Measurements from ENCODE around the gene ADGRA3. TPM values are rescaled to one million over a fixed set of nuclear protein-coding genes. Genes with fewer than 3 reads are reported as not detected.

The ADGRA3 gene
- total RNA-seq, 1 experiment from 2014 or later, result 35.0 TPM

DNA sequence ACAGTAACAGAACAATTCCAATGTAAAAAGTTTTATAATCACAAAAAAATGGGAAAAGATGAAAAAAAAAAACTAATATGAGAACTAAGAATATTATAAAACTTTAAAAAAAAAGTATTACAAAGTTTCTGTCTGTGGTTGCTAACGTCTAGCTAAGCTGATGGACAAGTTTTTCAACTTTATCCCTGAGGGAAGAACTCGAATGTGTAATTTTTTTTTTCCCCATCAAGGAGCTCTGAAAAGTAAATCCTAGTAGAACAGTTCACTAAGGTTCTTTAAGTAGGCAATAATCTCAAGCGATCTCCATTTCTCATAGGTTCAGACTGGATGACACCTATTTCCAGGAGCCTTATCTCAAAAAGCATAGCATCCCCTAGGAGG, 14.2 kb downstream of the ADGRA3 start:
- TF ChIP-seq, protein P1, sequence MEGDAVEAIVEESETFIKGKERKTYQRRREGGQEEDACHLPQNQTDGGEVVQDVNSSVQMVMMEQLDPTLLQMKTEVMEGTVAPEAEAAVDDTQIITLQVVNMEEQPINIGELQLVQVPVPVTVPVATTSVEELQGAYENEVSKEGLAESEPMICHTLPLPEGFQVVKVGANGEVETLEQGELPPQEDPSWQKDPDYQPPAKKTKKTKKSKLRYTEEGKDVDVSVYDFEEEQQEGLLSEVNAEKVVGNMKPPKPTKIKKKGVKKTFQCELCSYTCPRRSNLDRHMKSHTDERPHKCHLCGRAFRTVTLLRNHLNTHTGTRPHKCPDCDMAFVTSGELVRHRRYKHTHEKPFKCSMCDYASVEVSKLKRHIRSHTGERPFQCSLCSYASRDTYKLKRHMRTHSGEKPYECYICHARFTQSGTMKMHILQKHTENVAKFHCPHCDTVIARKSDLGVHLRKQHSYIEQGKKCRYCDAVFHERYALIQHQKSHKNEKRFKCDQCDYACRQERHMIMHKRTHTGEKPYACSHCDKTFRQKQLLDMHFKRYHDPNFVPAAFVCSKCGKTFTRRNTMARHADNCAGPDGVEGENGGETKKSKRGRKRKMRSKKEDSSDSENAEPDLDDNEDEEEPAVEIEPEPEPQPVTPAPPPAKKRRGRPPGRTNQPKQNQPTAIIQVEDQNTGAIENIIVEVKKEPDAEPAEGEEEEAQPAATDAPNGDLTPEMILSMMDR (IDR thresholded peaks at IDR 0.05; ENCODE audit: insufficient read depth in 1 of 2, low read depth in 1 of 2, low read length in 1 of 2, severe bottlenecking in 1 of 2, unreplicated experiment in 1 of 2), result no peak
- Mint-ChIP-seq H3K27me3 (ENCODE audit: insufficient read depth, unreplicated experiment) (no peaks in the 10 kb centered on the region), H3K9me3 (ENCODE audit: unreplicated experiment) (peaks cover 9% of the 10 kb centered on the region), H3K4me3 (ENCODE audit: unreplicated experiment) (no peak overlapping the region), H3K4me1 (ENCODE audit: low read depth, unreplicated experiment) (peaks cover 8% of the 10 kb centered on the region), H3K36me3 (ENCODE audit: insufficient read depth, unreplicated experiment) (no peaks in the 10 kb centered on the region), H3K27ac (ENCODE audit: unreplicated experiment) (no peak overlapping the region)
- Histone ChIP-seq H3K27me3 (replicated peaks; ENCODE audit: control insufficient read depth, insufficient read depth, low read length) (no peaks in the 10 kb centered on the region), H3K36me3 (ENCODE audit: control insufficient read depth, insufficient read depth, low read length) (no peaks in the 10 kb centered on the region), H3K4me1 (peaks cover 30% of the 10 kb centered on the region), H3K9me3 (no peaks in the 10 kb centered on the region), H3K4me3 (ENCODE audit: low read depth, low read length) (no peak overlapping the region)
- ChIA-PET POLR2A (no interaction called here), CTCF (no interaction called here)
- BruUV-seq (replicated peaks), result no TSS peak
- intact Hi-C loops (cut with micrococcal nuclease; ENCODE audit: unreplicated experiment), result no loop called here
- DNase-seq, result no peak

DNA sequence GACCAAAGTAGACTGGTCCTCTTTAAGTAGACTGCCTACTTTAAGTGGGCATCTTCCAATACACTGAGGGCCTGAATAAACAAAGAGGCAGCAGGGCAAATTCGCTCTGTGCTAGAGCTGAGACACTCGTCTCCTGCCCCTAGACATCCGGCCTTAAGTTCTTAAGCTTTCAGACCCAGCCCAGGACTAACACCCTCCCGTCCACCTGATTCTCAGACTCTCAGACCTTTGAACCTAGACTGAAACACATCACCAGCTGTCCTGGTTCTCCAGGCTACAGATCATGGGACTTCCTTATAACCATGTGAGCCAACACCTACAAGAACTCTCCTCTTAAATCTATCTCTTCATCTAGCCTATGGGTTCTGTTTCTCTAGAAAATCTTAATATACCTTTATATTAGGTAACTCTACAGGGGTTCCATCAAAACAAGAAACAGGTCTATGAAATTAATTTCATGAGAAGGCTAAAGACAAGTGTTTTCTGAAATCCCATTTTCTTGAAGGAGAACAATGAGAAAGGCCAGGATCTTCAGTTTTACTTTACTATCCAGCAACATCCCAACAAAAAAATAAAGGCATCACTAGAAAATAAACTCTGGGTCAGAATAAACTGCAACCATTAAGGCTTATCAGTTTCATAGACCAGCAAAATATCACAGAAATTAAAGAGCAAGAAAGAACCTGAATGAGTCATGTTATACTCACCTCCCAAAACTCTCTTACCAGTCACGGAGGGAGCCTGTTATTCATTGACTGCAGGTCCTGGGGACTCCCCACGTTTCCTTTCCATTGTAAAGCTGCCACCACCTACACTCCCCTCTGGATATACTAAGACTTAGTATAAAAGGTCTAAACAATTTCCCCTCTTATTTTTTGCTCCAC, 14.8 kb downstream of the ADGRA3 start:
- CTCF ChIA-PET, result no interaction called here
- no TSS peak for BruUV-seq (replicated peaks)

DNA sequence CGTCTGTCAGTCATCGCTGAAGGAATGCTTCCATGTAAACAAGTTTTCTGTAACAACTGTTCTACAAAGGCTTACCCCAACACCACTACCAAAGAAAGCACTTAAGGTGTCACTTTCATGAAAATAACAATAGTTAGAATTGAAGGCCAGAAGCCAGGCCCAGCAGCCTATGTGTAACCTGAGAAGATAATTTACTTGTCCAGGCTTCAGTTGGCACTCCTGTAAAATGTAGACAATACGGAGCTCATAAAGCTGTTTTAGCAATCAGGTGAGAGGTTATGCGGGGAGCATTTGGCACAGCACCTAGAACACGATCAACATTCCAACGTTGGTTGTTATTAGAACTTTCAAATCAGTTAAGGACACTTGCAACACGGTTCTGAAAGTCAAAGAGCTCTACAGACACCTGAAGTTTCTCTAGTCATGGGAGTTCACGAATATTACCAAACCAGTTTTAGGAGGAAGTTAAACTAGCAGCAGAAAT, 15.7 kb downstream of the ADGRA3 start:
- TF ChIP-seq, protein P1 (IDR thresholded peaks at IDR 0.05; ENCODE audit: insufficient read depth in 1 of 2, low read depth in 1 of 2, low read length in 1 of 2, severe bottlenecking in 1 of 2, unreplicated experiment in 1 of 2), result no peak
- Mint-ChIP-seq H3K4me3 (ENCODE audit: unreplicated experiment) (no peak overlapping the region), H3K9me3 (ENCODE audit: unreplicated experiment) (peaks cover under 1% of the 10 kb centered on the region), H3K27ac (ENCODE audit: unreplicated experiment) (no peak overlapping the region), H3K36me3 (ENCODE audit: insufficient read depth, unreplicated experiment) (no peaks in the 10 kb centered on the region), H3K4me1 (ENCODE audit: low read depth, unreplicated experiment) (no peaks in the 10 kb centered on the region), H3K27me3 (ENCODE audit: insufficient read depth, unreplicated experiment) (no peaks in the 10 kb centered on the region)
- H3K27me3 ChIP-seq (replicated peaks; ENCODE audit: control insufficient read depth, insufficient read depth, low read length), result no peaks in the 10 kb centered on the region
- peaks cover 30% of the 10 kb centered on the region for H3K4me1 ChIP-seq
- no peaks in the 10 kb centered on the region for H3K9me3 ChIP-seq
- no TSS peak for BruUV-seq (replicated peaks)
- no peak overlapping the region for H3K4me3 ChIP-seq (ENCODE audit: low read depth, low read length)
- no peak for DNase-seq
- intact Hi-C loops (cut with micrococcal nuclease; ENCODE audit: unreplicated experiment), result no loop called here
- no peaks in the 10 kb centered on the region for H3K36me3 ChIP-seq (ENCODE audit: control insufficient read depth, insufficient read depth, low read length)
- POLR2A ChIA-PET, result no interaction called here
- CTCF ChIA-PET, result no interaction called here

More for the DNA sequence above, 14.8 kb downstream of the ADGRA3 start:
- TF ChIP-seq, protein P1 (IDR thresholded peaks at IDR 0.05; ENCODE audit: insufficient read depth in 1 of 2, low read depth in 1 of 2, low read length in 1 of 2, severe bottlenecking in 1 of 2, unreplicated experiment in 1 of 2), result no peak
- H3K4me3 ChIP-seq (ENCODE audit: low read depth, low read length), result no peak overlapping the region
- intact Hi-C loops (cut with micrococcal nuclease; ENCODE audit: unreplicated experiment), result no loop called here
- H3K36me3 Mint-ChIP-seq (ENCODE audit: insufficient read depth, unreplicated experiment), result no peaks in the 10 kb centered on the region
- no peak for DNase-seq
- H3K9me3 Mint-ChIP-seq (ENCODE audit: unreplicated experiment), result peaks cover 9% of the 10 kb centered on the region
- H3K27me3 Mint-ChIP-seq (ENCODE audit: insufficient read depth, unreplicated experiment), result no peaks in the 10 kb centered on the region
- no peak overlapping the region for H3K4me3 Mint-ChIP-seq (ENCODE audit: unreplicated experiment)
- H3K27ac Mint-ChIP-seq (ENCODE audit: unreplicated experiment), result no peak overlapping the region
- peaks cover 30% of the 10 kb centered on the region for H3K4me1 ChIP-seq
- no peaks in the 10 kb centered on the region for H3K36me3 ChIP-seq (ENCODE audit: control insufficient read depth, insufficient read depth, low read length)
- no peaks in the 10 kb centered on the region for H3K9me3 ChIP-seq
- no peaks in the 10 kb centered on the region for H3K27me3 ChIP-seq (replicated peaks; ENCODE audit: control insufficient read depth, insufficient read depth, low read length)
- POLR2A ChIA-PET, result no interaction called here
- peaks cover 8% of the 10 kb centered on the region for H3K4me1 Mint-ChIP-seq (ENCODE audit: low read depth, unreplicated experiment)

Data from Caco-2 (cell line).